Measurements from ENCODE around the gene RRAS. TPM values are rescaled to one million over a fixed set of nuclear protein-coding genes. Genes with fewer than 3 reads are reported as not detected.

RRAS gene
- total and polyA plus RNA-seq, 3 donors from 2014 or later: 39.3 to 69.2 (median 41.5) TPM

GRCh38 chr19:49687566-49688316 is 47.8 kb upstream of the RRAS start:
- peaks cover 31% of the 10 kb centered on the region for H3K4me1 ChIP-seq
- 71 to 80% methylated on average over 19 to 26 of the region's 26 CpGs for WGBS, 2 donors
- H3K9me3 ChIP-seq: no peaks in the 10 kb centered on the region
- TF ChIP-seq POLR2A (IDR thresholded peaks at IDR 0.05): no peak
- TF ChIP-seq, protein P1, sequence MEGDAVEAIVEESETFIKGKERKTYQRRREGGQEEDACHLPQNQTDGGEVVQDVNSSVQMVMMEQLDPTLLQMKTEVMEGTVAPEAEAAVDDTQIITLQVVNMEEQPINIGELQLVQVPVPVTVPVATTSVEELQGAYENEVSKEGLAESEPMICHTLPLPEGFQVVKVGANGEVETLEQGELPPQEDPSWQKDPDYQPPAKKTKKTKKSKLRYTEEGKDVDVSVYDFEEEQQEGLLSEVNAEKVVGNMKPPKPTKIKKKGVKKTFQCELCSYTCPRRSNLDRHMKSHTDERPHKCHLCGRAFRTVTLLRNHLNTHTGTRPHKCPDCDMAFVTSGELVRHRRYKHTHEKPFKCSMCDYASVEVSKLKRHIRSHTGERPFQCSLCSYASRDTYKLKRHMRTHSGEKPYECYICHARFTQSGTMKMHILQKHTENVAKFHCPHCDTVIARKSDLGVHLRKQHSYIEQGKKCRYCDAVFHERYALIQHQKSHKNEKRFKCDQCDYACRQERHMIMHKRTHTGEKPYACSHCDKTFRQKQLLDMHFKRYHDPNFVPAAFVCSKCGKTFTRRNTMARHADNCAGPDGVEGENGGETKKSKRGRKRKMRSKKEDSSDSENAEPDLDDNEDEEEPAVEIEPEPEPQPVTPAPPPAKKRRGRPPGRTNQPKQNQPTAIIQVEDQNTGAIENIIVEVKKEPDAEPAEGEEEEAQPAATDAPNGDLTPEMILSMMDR (IDR thresholded peaks at IDR 0.05): no peak
- H3K27me3 ChIP-seq: no peaks in the 10 kb centered on the region
- peak overlapping the region in 1 of 2 donors; percentile 30 for H3K27ac ChIP-seq
- no peak overlapping the region for H3K4me3 ChIP-seq
- no peaks in the 10 kb centered on the region for H3K36me3 ChIP-seq (ENCODE audit: low read depth, missing control alignments)
- DNase-seq: no peak
- intact Hi-C loops (cut with DNase I; ENCODE audit: low total_unique reads): no loop called here

DNA sequence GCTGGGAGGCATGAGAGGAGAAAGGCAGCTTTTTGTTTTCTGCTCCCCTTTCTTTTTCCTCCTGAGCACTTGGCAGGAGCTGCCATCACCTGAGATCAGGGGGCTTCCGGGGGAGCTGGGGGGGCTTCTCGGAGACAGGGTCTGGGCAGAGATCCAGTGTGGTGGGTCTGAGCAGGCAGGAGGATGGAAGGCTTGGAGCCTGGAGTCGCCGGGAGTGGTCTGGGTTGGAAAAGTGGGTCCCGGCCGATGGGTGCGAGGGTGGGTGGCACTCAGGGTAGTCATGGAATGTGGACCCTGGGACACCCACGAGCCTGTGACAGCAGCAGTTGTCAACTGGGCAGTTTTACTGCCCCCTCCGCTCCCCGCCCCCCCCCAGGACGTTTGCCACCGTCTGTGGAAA is 47.2 kb upstream of the RRAS start:
- WGBS, 2 donors: 74 to 78% methylated on average over 12 of the region's 12 CpGs
- Histone ChIP-seq H3K27ac (peak overlapping the region; percentile 30 to 50), H3K36me3 (ENCODE audit: low read depth, missing control alignments) (no peaks in the 10 kb centered on the region), H3K27me3 (no peaks in the 10 kb centered on the region), H3K4me3 (no peak overlapping the region), H3K4me1 (peaks cover 31% of the 10 kb centered on the region), H3K9me3 (no peaks in the 10 kb centered on the region)
- DNase-seq: no peak
- intact Hi-C loops (cut with DNase I; ENCODE audit: low total_unique reads): no loop called here
- TF ChIP-seq, protein P1 (IDR thresholded peaks at IDR 0.05): no peak
- TF ChIP-seq POLR2A (IDR thresholded peaks at IDR 0.05): no peak

DNA sequence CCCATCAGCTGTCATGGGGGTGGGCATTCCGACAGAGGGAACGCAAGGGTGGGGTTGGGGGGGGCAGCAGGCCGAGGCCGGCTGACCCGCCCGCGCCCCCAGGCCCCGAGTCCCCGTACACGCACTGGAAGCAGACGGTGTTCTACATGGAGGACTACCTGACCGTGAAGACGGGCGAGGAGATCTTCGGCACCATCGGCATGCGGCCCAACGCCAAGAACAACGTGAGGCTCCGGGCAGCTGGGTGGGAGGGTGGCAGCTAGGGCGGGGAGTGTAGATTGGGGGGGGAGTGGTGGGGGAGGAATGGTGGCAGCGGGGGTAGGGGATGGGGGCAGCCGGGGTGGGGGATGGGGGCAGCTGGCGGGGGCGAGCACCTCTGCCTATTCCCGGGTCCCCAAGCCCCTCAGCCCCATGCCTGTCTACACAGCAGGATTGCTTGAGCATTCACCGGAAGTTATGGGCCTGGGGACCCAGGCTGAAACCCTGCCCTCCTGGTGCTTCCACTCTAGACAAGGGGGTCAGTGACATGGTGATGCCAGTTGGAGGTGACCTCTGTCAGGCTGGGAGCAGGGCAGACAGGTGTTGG is 46.7 kb upstream of the RRAS start:
- peak overlapping the region; percentile 50 to 56 for H3K27ac ChIP-seq
- H3K36me3 ChIP-seq (ENCODE audit: low read depth, missing control alignments): no peaks in the 10 kb centered on the region
- intact Hi-C loops (cut with DNase I; ENCODE audit: low total_unique reads): no loop called here
- H3K4me3 ChIP-seq: no peak overlapping the region
- no peak for TF ChIP-seq POLR2A (IDR thresholded peaks at IDR 0.05)
- TF ChIP-seq, protein P1 (IDR thresholded peaks at IDR 0.05): no peak
- H3K27me3 ChIP-seq: no peaks in the 10 kb centered on the region
- DNase-seq: no peak
- no peaks in the 10 kb centered on the region for H3K9me3 ChIP-seq
- WGBS, 2 donors: 70 to 90% methylated on average over 12 to 27 of the region's 27 CpGs
- H3K4me1 ChIP-seq: peaks cover 29% of the 10 kb centered on the region

- H3K36me3 ChIP-seq (ENCODE audit: low read depth, missing control alignments): no peaks in the 10 kb centered on the region
- TF ChIP-seq, protein P1 (IDR thresholded peaks at IDR 0.05): no peak
- TF ChIP-seq POLR2A (IDR thresholded peaks at IDR 0.05): no peak
- intact Hi-C loops (cut with DNase I; ENCODE audit: low total_unique reads): no loop called here
- peak overlapping the region; percentile 19 to 56 for H3K27ac ChIP-seq
- DNase-seq: no peak
- no peaks in the 10 kb centered on the region for H3K9me3 ChIP-seq
- H3K27me3 ChIP-seq: no peaks in the 10 kb centered on the region
- H3K4me1 ChIP-seq: peaks cover 28% of the 10 kb centered on the region
- 62 to 65% methylated on average over 18 to 23 of the region's 23 CpGs for WGBS, 2 donors
- H3K4me3 ChIP-seq: no peak overlapping the region
These were observed 45.9 kb upstream of the RRAS start for GRCh38 chr19:49685845-49686332.
